ENCODE data around the gene KRTAP10-12. TPM values are rescaled to one million over a fixed set of nuclear protein-coding genes. Genes with fewer than 3 reads are reported as not detected.

KRTAP10-12 gene
- total and polyA plus RNA-seq, 10 of the 15 experiments (the other 5 are each of a cell fraction or from before 2014, with no cell fraction given) = not detected

DNA sequence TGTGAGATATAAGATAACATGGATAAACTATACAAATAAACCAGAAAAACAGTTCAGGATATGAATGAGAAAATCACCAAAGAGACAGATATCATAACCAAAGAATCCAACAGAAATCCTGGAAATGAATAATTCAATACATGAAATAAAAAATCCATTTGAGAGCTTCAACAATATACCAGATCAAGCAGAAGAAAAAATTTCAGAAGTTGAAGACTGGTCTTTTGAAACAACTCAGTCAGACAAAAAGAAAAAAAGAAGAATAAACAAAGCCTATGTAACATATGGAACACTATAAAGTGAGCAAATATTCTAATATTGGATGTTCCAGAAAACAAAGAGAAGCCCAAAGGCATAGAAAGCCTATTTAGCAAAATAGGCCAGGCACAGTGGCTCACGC is 25.1 kb upstream of the KRTAP10-12 start:
- BruUV-seq (replicated peaks) = no TSS peak
- ATAC-seq = no peak
- intact Hi-C loops (cut with micrococcal nuclease; ENCODE audit: unreplicated experiment) = no loop called here
- no peak overlapping the region for H3K9ac ChIP-seq (ENCODE audit: control insufficient read depth, insufficient read depth, low read length)
- H4K20me1 ChIP-seq (ENCODE audit: control insufficient read depth, insufficient read depth) = no peaks in the 10 kb centered on the region
- FAIRE-seq = no peak
- H3K9me3 ChIP-seq (replicated peaks; ENCODE audit: control insufficient read depth, insufficient read depth, low read length) = no peaks in the 10 kb centered on the region; the same call in 1 of the 3 replicates
- H3K36me3 ChIP-seq (ENCODE audit: control insufficient read depth in 2 of 2, insufficient read depth in 2 of 2, low read length in 1 of 2) = no peaks in the 10 kb centered on the region
- no peak overlapping the region for H2AFZ ChIP-seq (ENCODE audit: control insufficient read depth, low read depth, low read length)
- ChIA-PET CTCF (no interaction called here), SMC1A (ENCODE audit: uncharacterized antibody, unreplicated experiment) (no interaction called here), RAD21 (ENCODE audit: unreplicated experiment) (no interaction called here), POLR2A (no interaction called here)
- DNase-seq (ENCODE audit: low read depth, low spot score) = no peak
- no peaks in the 10 kb centered on the region for H3K79me2 ChIP-seq (ENCODE audit: control insufficient read depth, insufficient read depth, low read length)
- H3K27me3 ChIP-seq (replicated peaks in 1 of 2; ENCODE audit: control insufficient read depth in 2 of 2, insufficient read depth in 2 of 2, low read length in 1 of 2) = no peaks in the 10 kb centered on the region
- WGBS (ENCODE audit: insufficient coverage, insufficient replicate concordance, low lambda C conversion rate, missing lambda C conversion rate) = 19% methylated on average over 1 of the region's 1 CpG
- TF ChIP-seq GABPA (IDR thresholded peaks at IDR 0.05; ENCODE audit: low read depth) (no peak), ZNF207 (IDR thresholded peaks at IDR 0.05; ENCODE audit: borderline replicate concordance) (no peak), SMC3 (IDR thresholded peaks at IDR 0.05; ENCODE audit: borderline replicate concordance, low read length) (no peak), NR2C2 (IDR thresholded peaks at IDR 0.05; ENCODE audit: borderline replicate concordance, control insufficient read depth, insufficient read length, low read depth) (no peak)
- no peak overlapping the region for H3K27ac ChIP-seq (ENCODE audit: control insufficient read depth, insufficient read depth)
- in situ Hi-C loops (cut with MboI) = no loop called here
- no peak overlapping the region for H3K4me2 ChIP-seq (ENCODE audit: control insufficient read depth, insufficient read depth)
- no peak overlapping the region for H3K4me3 ChIP-seq
- no peaks in the 10 kb centered on the region for H3K4me1 ChIP-seq (ENCODE audit: control insufficient read depth, insufficient read depth, low read length)

DNA sequence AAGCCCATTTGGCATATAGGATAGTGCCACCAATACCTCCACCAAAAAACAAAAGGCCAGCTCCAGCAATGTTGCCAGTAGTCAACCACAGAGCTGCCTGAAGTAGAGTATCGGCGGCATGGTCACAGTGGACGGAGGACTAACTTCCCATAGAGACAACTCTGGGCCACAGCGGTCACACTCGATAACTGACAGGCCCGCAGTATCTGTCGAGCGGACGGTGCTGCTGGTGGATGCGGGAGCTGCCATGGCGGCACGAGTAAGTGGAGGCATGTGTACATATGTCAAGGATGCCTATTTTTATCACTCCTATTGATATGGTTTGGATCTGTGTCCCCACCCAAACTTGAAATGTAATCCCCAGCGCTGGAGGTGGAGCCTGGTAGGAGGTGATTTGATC is 19.1 kb upstream of the KRTAP10-12 start:
- SMC1A ChIA-PET (ENCODE audit: uncharacterized antibody, unreplicated experiment) = no interaction called here
- H3K4me2 ChIP-seq (ENCODE audit: control insufficient read depth, insufficient read depth) = no peak overlapping the region
- no TSS peak for BruUV-seq (replicated peaks)
- ATAC-seq (no peak), DNase-seq (ENCODE audit: low read depth, low spot score) (no peak), FAIRE-seq (no peak)
- H3K9me3 ChIP-seq (replicated peaks; ENCODE audit: control insufficient read depth, insufficient read depth, low read length) = no peaks in the 10 kb centered on the region
- in situ Hi-C loops (cut with MboI) = no loop called here
- CTCF ChIA-PET = no interaction called here
- no peaks in the 10 kb centered on the region for H3K36me3 ChIP-seq (ENCODE audit: control insufficient read depth in 2 of 2, insufficient read depth in 2 of 2, low read length in 1 of 2)
- POLR2A ChIA-PET = no interaction called here
- RAD21 ChIA-PET (ENCODE audit: unreplicated experiment) = no interaction called here
- TF ChIP-seq MEF2B (IDR thresholded peaks at IDR 0.05; ENCODE audit: partially characterized antibody, poor library complexity, severe bottlenecking) (no peak), ZNF274 (IDR thresholded peaks at IDR 0.05; ENCODE audit: insufficient read depth, insufficient read length) (no peak), PAX8 (IDR thresholded peaks at IDR 0.05) (no peak), CREB1 (IDR thresholded peaks at IDR 0.05; ENCODE audit: low read depth) (no peak), ZNF24 (IDR thresholded peaks at IDR 0.05) (no peak), FOXK2 (IDR thresholded peaks at IDR 0.05) (no peak), HDAC2 (IDR thresholded peaks at IDR 0.05) (no peak), EED (IDR thresholded peaks at IDR 0.05; ENCODE audit: low read depth) (no peak), STAT3 (IDR thresholded peaks at IDR 0.05; ENCODE audit: low read depth, low read length) (no peak), BRCA1 (IDR thresholded peaks at IDR 0.05; ENCODE audit: low read depth, low read length) (no peak), TCF12 (IDR thresholded peaks at IDR 0.05; ENCODE audit: low read depth, low read length) (no peak)
- TF ChIP-seq, protein P1, sequence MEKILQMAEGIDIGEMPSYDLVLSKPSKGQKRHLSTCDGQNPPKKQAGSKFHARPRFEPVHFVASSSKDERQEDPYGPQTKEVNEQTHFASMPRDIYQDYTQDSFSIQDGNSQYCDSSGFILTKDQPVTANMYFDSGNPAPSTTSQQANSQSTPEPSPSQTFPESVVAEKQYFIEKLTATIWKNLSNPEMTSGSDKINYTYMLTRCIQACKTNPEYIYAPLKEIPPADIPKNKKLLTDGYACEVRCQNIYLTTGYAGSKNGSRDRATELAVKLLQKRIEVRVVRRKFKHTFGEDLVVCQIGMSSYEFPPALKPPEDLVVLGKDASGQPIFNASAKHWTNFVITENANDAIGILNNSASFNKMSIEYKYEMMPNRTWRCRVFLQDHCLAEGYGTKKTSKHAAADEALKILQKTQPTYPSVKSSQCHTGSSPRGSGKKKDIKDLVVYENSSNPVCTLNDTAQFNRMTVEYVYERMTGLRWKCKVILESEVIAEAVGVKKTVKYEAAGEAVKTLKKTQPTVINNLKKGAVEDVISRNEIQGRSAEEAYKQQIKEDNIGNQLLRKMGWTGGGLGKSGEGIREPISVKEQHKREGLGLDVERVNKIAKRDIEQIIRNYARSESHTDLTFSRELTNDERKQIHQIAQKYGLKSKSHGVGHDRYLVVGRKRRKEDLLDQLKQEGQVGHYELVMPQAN (conservative IDR thresholded peaks at IDR 0.05) = no peak
- WGBS (ENCODE audit: insufficient coverage, insufficient replicate concordance, low lambda C conversion rate, missing lambda C conversion rate) = 69% methylated on average over 13 of the region's 13 CpGs
- no peaks in the 10 kb centered on the region for H4K20me1 ChIP-seq (ENCODE audit: control insufficient read depth, insufficient read depth)
- H3K4me1 ChIP-seq (ENCODE audit: control insufficient read depth, insufficient read depth, low read length) = no peaks in the 10 kb centered on the region
- H2AFZ ChIP-seq (ENCODE audit: control insufficient read depth, low read depth, low read length) = no peak overlapping the region
- H3K9ac ChIP-seq (ENCODE audit: control insufficient read depth, insufficient read depth, low read length) = no peak overlapping the region
- no peak overlapping the region for H3K4me3 ChIP-seq
- no peaks in the 10 kb centered on the region for H3K79me2 ChIP-seq (ENCODE audit: control insufficient read depth, insufficient read depth, low read length)
- H3K27me3 ChIP-seq (replicated peaks in 1 of 2; ENCODE audit: control insufficient read depth in 2 of 2, insufficient read depth in 2 of 2, low read length in 1 of 2) = no peaks in the 10 kb centered on the region; a peak in 1 of 4 replicates
- intact Hi-C loops (cut with micrococcal nuclease; ENCODE audit: unreplicated experiment) = no loop called here
- H3K27ac ChIP-seq (ENCODE audit: control insufficient read depth, insufficient read depth) = no peak overlapping the region
